HepG2 (cell line): ENCODE results near the gene CDH1. TPM values are rescaled to one million over a fixed set of nuclear protein-coding genes. Genes with fewer than 3 reads are reported as not detected.

Experiments
- ATAC-seq: fragments of 200-7000 bp; cut with Tn5 transposase; 3 replicates; pipeline ENCODE4 v1.9.1; 2020; ENCODE audit warnings: mild to moderate bottlenecking, moderate library complexity
- BruUV-seq: library from RNA; stranded (reverse); fragments of 400-500 nt; replicated peaks from 2 replicates; lab custom pipeline; 2021; lab: Mats Ljungman, UMichigan
- CTCF ChIA-PET: fragments of 300-600 bp; formaldehyde crosslinking; extraction: SDS; loops from one replicate; lab custom pipeline; 2021; ENCODE audit warnings: low total read pairs, inconsistent platforms, low intra/inter-chr PET ratio; lab: Yijun Ruan, JAX
- POLR2A ChIA-PET: fragments of 350-600 bp; sonication (Branson Sonifier 250); formaldehyde crosslinking; loops from one replicate; lab custom pipeline; 2020; ENCODE audit warnings: antibody characterized with exemption, inconsistent platforms; lab: Yijun Ruan, JAX
- DNase-seq: peaks from one replicate; pipeline ENCODE4 v3.0.0-alpha.2; 2015; ENCODE audit warnings: low spot score
- FAIRE-seq: peaks from 3 replicates; lab custom pipeline; 2011; peaks lifted over from hg19 to GRCh38; lab: Jason Lieb, UNC
- H2AFZ ChIP-seq: one replicate; pipeline ENCODE4 v1.6.1; 2011; ENCODE audit warnings: low read length, inconsistent platforms
- H3K27ac ChIP-seq: fragments of 300-600 bp; 3 replicates; pipeline ENCODE4 v1.8.0; 2011; ENCODE audit warnings: mixed run types, mild to moderate bottlenecking, mixed read lengths, low read length, inconsistent platforms; ENCODE audit not compliant: insufficient read depth; ENCODE audit errors: extremely low read length
- H3K27me3 ChIP-seq, 2 experiments: fragments of 200-600 bp in 1 of 2; 2 replicates in 1 of 2; 3 replicates in 1 of 2; pipeline versions ENCODE4 v1.6.0 to v1.8.0; 2011; ENCODE audit warnings: low read length in 2 of 2, mild to moderate bottlenecking in 2 of 2, moderate library complexity in 2 of 2, inconsistent platforms in 1 of 2; ENCODE audit not compliant: insufficient read depth in 2 of 2, control insufficient read depth in 1 of 2
- H3K36me3 ChIP-seq, 2 experiments: fragments of 200-600 bp in 1 of 2; replicated peaks in 1 of 2; 2 replicates in 1 of 2; 3 replicates in 1 of 2; pipeline versions ENCODE4 v1.5.1 to v1.8.0; 2011; ENCODE audit warnings: low read length in 2 of 2, inconsistent platforms in 1 of 2; ENCODE audit not compliant: insufficient read depth in 2 of 2, control insufficient read depth in 1 of 2
- H3K4me1 ChIP-seq: 2 replicates; pipeline ENCODE4 v1.5.1; 2012; ENCODE audit warnings: low read length, inconsistent platforms; ENCODE audit not compliant: insufficient read depth
- H3K4me2 ChIP-seq: 2 replicates; pipeline ENCODE4 v1.6.0; 2011; ENCODE audit warnings: low read depth, low read length, inconsistent platforms
- H3K4me3 ChIP-seq, 3 experiments: fragments of 200-600 bp in 1 of 3; sonication (generic), shearing (Covaris generic) in 1 of 3; replicated peaks in 1 of 3; 2 replicates each; pipeline ENCODE4 v1.5.1; 2011 to 2016; ENCODE audit warnings: low read length in 3 of 3, inconsistent platforms in 2 of 3, low read depth in 2 of 3, mild to moderate bottlenecking in 2 of 3, control low read depth in 1 of 3, mixed read lengths in 1 of 3; ENCODE audit not compliant: insufficient read depth in 1 of 3
- H3K79me2 ChIP-seq: one replicate; pipeline ENCODE4 v1.6.1; 2011; ENCODE audit warnings: low read length, inconsistent platforms; ENCODE audit not compliant: insufficient read depth
- H3K9ac ChIP-seq: 2 replicates; pipeline ENCODE4 v1.6.0; 2011; ENCODE audit warnings: mild to moderate bottlenecking, low read depth, low read length, inconsistent platforms; ENCODE audit not compliant: insufficient read depth
- H3K9me3 ChIP-seq: 2 replicates; pipeline ENCODE4 v1.5.1; 2012; ENCODE audit warnings: mild to moderate bottlenecking, low read length
- H4K20me1 ChIP-seq: 2 replicates; pipeline ENCODE4 v1.6.0; 2011; ENCODE audit warnings: inconsistent platforms, mild to moderate bottlenecking, low read length, moderate library complexity; ENCODE audit not compliant: insufficient read depth
- ZMYM3 ChIP-seq: sonication (generic); formaldehyde crosslinking; IDR thresholded peaks from 2 replicates; pipeline ENCODE4 v1.5.1; 2020; ENCODE audit warnings: mild to moderate bottlenecking, missing genetic modification reagents
- ZNF44 ChIP-seq: sonication (generic); formaldehyde crosslinking; IDR thresholded peaks from 2 replicates; pipeline ENCODE4 v1.5.1; 2020; ENCODE audit warnings: mild to moderate bottlenecking, missing genetic modification reagents
- ZNF629 ChIP-seq: sonication (generic); formaldehyde crosslinking; conservative IDR thresholded peaks from 2 replicates; pipeline ENCODE4 v1.5.0; 2020; ENCODE audit warnings: missing genetic modification reagents
- WGBS: methylation state at CpG from one replicate; pipeline ENCODE4 v1.1.6; 2017; ENCODE audit warnings: low lambda C conversion rate; 5-methylcytosine and 5-hydroxymethylcytosine counted together
- in situ Hi-C: cut with HindIII; loops from 2 replicates; pipeline ENCODE4 v1.10.0; 2017; ENCODE audit warnings: low pct_unique_long_range_greater_than_20kb; ENCODE audit not compliant: extremely low pct_ligation_motif_present
- intact Hi-C: fragments of 100-400 bp; cut with micrococcal nuclease; formaldehyde crosslinking; loops from one replicate; pipeline ENCODE4 v1.10.0; 2022; ENCODE audit not compliant: unreplicated experiment
- polyA plus RNA-seq, 8 experiments: library from polyadenylated mRNA; depleted of rRNA in 3 of 8; stranded (reverse) in 7 of 8; unstranded in 1 of 8; fragments of >200 nt; fragmentation: Illumina TruSeq in 4 of 8; extraction: Trizol in 4 of 8; gene quantifications; 2 replicates each; pipeline versions ENCODE4 v1.2.1 to v1.2.3, GENCODE V29; 2011 to 2016; ENCODE audit warnings: low read depth in 4 of 8, missing spikeins in 1 of 8, mixed read lengths in 1 of 8; ENCODE audit not compliant: insufficient read depth in 1 of 8
- total RNA-seq, 5 experiments: library from RNA; depleted of rRNA; stranded (reverse); fragments of >200 nt; fragmentation: Illumina TruSeq; extraction: Trizol; gene quantifications; 2 replicates each; pipeline ENCODE4 v1.2.3, GENCODE V29; 2016; ENCODE audit warnings: low read depth in 1 of 5
- TF ChIP-seq, protein P1 (sequence below): sonication (generic); formaldehyde crosslinking; IDR thresholded peaks from 2 replicates; pipeline ENCODE4 v1.4.0; 2020; ENCODE audit warnings: mild to moderate bottlenecking, missing genetic modification reagents
- TF ChIP-seq, protein P2 (sequence below): sonication (generic); formaldehyde crosslinking; IDR thresholded peaks from 2 replicates; pipeline ENCODE4 v1.9.0; 2021; ENCODE audit warnings: missing genetic modification reagents, borderline replicate concordance

Gene CDH1
- total and polyA plus RNA-seq, 2 of the 13 experiments (the other 11 are each of a cell fraction or from before 2014, with no cell fraction given): 0.95 to 9.8 TPM

DNA sequence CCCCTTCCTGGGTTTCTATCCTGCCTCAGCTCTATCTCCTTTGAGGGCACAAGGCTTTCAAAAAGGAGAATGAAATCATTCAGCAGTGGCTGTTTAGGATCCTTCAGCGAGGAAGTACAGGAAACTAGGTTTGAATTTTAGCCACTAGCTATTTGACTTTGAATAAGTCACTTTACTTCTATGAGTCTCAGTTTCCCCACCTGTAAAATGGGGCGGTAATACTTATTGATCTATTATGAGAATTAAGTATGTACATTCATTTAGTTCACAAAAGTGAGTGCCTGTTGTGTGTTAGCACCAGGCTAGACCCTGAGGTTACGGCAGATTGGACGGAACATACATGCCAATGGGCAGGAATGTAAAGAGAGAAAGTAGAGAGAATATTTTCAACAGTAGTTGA lies 6.6 kb downstream of the CDH1 start:
- BruUV-seq: no TSS peak
- in situ Hi-C loops: loop anchor here (5.0 kb wide), 1 partner anchor 49 kb away; no protein-coding TSS in a partner anchor
- POLR2A ChIA-PET: interaction anchor here (1.3 to 7.0 kb wide), 5 partner anchors 8 to 49 kb away, joined by 3 to 134 read pairs (median 15); no protein-coding TSS in a partner anchor
- ATAC-seq (no peak), DNase-seq (no peak), FAIRE-seq (no peak)
- Histone ChIP-seq H2AFZ (no peak overlapping the region), H3K4me3 (no peak overlapping the region), H3K79me2 (no peaks in the 10 kb centered on the region), H3K36me3 (no peaks in the 10 kb centered on the region), H3K4me1 (peaks cover 82% of the 10 kb centered on the region), H3K27me3 (no peaks in the 10 kb centered on the region; a peak in 1 of 5 replicates), H4K20me1 (no peaks in the 10 kb centered on the region), H3K4me2 (peak overlapping the region; percentile 74; the same call in 1 of the 2 replicates), H3K9ac (no peak overlapping the region), H3K9me3 (no peaks in the 10 kb centered on the region), H3K27ac (peak overlapping the region; percentile 83)
- 94% methylated on average over 4 of the region's 4 CpGs for WGBS
- TF ChIP-seq, protein P1, sequence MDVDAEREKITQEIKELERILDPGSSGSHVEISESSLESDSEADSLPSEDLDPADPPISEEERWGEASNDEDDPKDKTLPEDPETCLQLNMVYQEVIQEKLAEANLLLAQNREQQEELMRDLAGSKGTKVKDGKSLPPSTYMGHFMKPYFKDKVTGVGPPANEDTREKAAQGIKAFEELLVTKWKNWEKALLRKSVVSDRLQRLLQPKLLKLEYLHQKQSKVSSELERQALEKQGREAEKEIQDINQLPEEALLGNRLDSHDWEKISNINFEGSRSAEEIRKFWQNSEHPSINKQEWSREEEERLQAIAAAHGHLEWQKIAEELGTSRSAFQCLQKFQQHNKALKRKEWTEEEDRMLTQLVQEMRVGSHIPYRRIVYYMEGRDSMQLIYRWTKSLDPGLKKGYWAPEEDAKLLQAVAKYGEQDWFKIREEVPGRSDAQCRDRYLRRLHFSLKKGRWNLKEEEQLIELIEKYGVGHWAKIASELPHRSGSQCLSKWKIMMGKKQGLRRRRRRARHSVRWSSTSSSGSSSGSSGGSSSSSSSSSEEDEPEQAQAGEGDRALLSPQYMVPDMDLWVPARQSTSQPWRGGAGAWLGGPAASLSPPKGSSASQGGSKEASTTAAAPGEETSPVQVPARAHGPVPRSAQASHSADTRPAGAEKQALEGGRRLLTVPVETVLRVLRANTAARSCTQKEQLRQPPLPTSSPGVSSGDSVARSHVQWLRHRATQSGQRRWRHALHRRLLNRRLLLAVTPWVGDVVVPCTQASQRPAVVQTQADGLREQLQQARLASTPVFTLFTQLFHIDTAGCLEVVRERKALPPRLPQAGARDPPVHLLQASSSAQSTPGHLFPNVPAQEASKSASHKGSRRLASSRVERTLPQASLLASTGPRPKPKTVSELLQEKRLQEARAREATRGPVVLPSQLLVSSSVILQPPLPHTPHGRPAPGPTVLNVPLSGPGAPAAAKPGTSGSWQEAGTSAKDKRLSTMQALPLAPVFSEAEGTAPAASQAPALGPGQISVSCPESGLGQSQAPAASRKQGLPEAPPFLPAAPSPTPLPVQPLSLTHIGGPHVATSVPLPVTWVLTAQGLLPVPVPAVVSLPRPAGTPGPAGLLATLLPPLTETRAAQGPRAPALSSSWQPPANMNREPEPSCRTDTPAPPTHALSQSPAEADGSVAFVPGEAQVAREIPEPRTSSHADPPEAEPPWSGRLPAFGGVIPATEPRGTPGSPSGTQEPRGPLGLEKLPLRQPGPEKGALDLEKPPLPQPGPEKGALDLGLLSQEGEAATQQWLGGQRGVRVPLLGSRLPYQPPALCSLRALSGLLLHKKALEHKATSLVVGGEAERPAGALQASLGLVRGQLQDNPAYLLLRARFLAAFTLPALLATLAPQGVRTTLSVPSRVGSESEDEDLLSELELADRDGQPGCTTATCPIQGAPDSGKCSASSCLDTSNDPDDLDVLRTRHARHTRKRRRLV (CRISPR knock-in tag): no peak
- peak; percentile 12; the same call in 1 of the 2 replicates for TF ChIP-seq ZMYM3
- 0 out of 2 replicates have a peak, but pooled peaks have one; percentile 12 for TF ChIP-seq ZNF44 (CRISPR knock-in tag)
- TF ChIP-seq, protein P2, sequence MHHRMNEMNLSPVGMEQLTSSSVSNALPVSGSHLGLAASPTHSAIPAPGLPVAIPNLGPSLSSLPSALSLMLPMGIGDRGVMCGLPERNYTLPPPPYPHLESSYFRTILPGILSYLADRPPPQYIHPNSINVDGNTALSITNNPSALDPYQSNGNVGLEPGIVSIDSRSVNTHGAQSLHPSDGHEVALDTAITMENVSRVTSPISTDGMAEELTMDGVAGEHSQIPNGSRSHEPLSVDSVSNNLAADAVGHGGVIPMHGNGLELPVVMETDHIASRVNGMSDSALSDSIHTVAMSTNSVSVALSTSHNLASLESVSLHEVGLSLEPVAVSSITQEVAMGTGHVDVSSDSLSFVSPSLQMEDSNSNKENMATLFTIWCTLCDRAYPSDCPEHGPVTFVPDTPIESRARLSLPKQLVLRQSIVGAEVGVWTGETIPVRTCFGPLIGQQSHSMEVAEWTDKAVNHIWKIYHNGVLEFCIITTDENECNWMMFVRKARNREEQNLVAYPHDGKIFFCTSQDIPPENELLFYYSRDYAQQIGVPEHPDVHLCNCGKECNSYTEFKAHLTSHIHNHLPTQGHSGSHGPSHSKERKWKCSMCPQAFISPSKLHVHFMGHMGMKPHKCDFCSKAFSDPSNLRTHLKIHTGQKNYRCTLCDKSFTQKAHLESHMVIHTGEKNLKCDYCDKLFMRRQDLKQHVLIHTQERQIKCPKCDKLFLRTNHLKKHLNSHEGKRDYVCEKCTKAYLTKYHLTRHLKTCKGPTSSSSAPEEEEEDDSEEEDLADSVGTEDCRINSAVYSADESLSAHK (CRISPR knock-in tag): no peak
- TF ChIP-seq ZNF629: peak; percentile 88
- CTCF ChIA-PET: no interaction called here
- intact Hi-C loops: loop anchor here (2.0 kb wide), 2 partner anchors 39 to 49 kb away; no protein-coding TSS in a partner anchor
